Activated T-cell treated with anti-CD3 and anti-CD28 coated beads, Interleukin-2, amount 50 U/mL, for 72 hours (primary cell): ENCODE results near the gene PPM1F. TPM values are rescaled to one million over a fixed set of nuclear protein-coding genes. Genes with fewer than 3 reads are reported as not detected.

ENCODE experiments used
- ATAC-seq, 2 donors: fragments of 150-1000 bp; cut with Tn5 transposase; replicated peaks in 1 of 2; 2 replicates each; pipeline ENCODE4 v1.10.0; 2021; ENCODE audit warnings: moderate library complexity in 2 of 2, mild to moderate bottlenecking in 1 of 2
- DNase-seq, 2 donors: peaks; one replicate each; pipeline ENCODE4 v3.0.0; 2021 to 2022; ENCODE audit warnings: mixed read lengths in 1 of 2
- H3K27ac Mint-ChIP-seq: one replicate; pipeline ENCODE4 v1.8.0; 2022; ENCODE audit warnings: mild to moderate bottlenecking, moderate library complexity, mixed read lengths
- H3K27me3 Mint-ChIP-seq: one replicate; pipeline ENCODE4 v1.8.0; 2022; ENCODE audit warnings: low read depth, mixed read lengths
- H3K36me3 Mint-ChIP-seq, 2 donors: one replicate each; pipeline ENCODE4 v1.8.0; 2022; ENCODE audit warnings: mixed read lengths in 2 of 2, mild to moderate bottlenecking in 1 of 2; ENCODE audit not compliant: insufficient read depth in 2 of 2
- H3K4me1 Mint-ChIP-seq: one replicate; pipeline ENCODE4 v1.8.0; 2022; ENCODE audit warnings: low read depth, mixed read lengths
- H3K4me3 Mint-ChIP-seq, 2 donors: one replicate each; pipeline ENCODE4 v1.8.0; 2022; ENCODE audit warnings: mild to moderate bottlenecking in 2 of 2, mixed read lengths in 2 of 2, moderate library complexity in 2 of 2
- H3K9me3 Mint-ChIP-seq, 2 donors: one replicate each; pipeline ENCODE4 v1.8.0; 2022; ENCODE audit warnings: mixed read lengths in 2 of 2
- total RNA-seq, 2 donors: library from RNA; stranded (reverse); gene quantifications; one replicate each; pipeline ENCODE4 v1.2.3, GENCODE V29; 2022

The PPM1F gene
- total RNA-seq, 2 donors from 2014 or later: 13.0 to 21.8 TPM

- DNase-seq: no peak
- no peak for ATAC-seq
- H3K4me3 Mint-ChIP-seq: no peak overlapping the region
- H3K27me3 Mint-ChIP-seq: peaks cover 10% of the 10 kb centered on the region
- peaks cover 19% of the 10 kb centered on the region for H3K4me1 Mint-ChIP-seq
- H3K9me3 Mint-ChIP-seq: no peaks in the 10 kb centered on the region
- no peaks in the 10 kb centered on the region for H3K36me3 Mint-ChIP-seq
- no peak overlapping the region for H3K27ac Mint-ChIP-seq
Measured at GRCh38 chr22:21985214-21985613, 32.6 kb upstream of the PPM1F start.

DNA sequence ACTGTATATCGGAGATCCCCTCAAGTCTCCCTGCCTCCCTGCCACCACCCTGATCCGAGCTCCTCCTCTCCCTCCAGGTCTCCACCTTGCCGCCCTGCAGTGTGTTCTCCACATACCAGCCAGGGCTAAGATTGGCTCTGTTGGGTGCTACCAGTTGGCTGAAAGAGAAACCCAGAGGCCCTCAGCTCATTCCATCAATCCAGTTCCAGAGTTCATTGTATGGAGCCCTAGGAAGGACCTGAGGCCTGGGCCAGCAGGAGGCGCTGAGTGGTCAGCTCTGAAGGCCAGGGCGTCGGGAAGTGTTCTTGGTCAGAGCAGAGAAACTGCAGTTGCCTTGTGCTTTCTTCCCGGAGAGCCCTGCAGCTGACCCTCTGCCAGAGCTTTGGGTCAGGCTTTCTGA lies 32.1 kb upstream of the PPM1F start:
- no peaks in the 10 kb centered on the region for H3K36me3 Mint-ChIP-seq
- no peaks in the 10 kb centered on the region for H3K9me3 Mint-ChIP-seq
- H3K27me3 Mint-ChIP-seq: peaks cover 10% of the 10 kb centered on the region
- H3K4me3 Mint-ChIP-seq: peak overlapping the region; percentile 13 to 19
- ATAC-seq: no peak
- no peak overlapping the region for H3K27ac Mint-ChIP-seq
- H3K4me1 Mint-ChIP-seq: peaks cover 23% of the 10 kb centered on the region
- no peak for DNase-seq

- Mint-ChIP-seq H3K27me3 (no peaks in the 10 kb centered on the region), H3K4me1 (peaks cover 35% of the 10 kb centered on the region), H3K9me3 (no peaks in the 10 kb centered on the region), H3K4me3 (peak within 1 kb of the TSS; percentile 91), H3K36me3 (no peaks in the 10 kb centered on the region), H3K27ac (peak within 1 kb of the TSS; percentile 76)
- DNase-seq (peak; percentile 87 to 88), ATAC-seq (peak; percentile 97)
Measured at GRCh38 chr22:21982338-21982965, 29.8 kb upstream of the PPM1F start, which contains the start of gene TOP3B. TSS of gene TOP3B (minus strand) at chr22:21982787. CDS start at chr22:21975709, 7,078 bp downstream.

GRCh38 chr22:21981874-21982273 lies 29.2 kb upstream of the PPM1F start:
- Mint-ChIP-seq H3K4me1 (peaks cover 37% of the 10 kb centered on the region), H3K4me3 (peak overlapping the region; percentile 91), H3K36me3 (no peaks in the 10 kb centered on the region), H3K27me3 (no peaks in the 10 kb centered on the region), H3K27ac (peak overlapping the region; percentile 76), H3K9me3 (no peaks in the 10 kb centered on the region)
- no peak for ATAC-seq
- DNase-seq: no peak

- no peaks in the 10 kb centered on the region for H3K36me3 Mint-ChIP-seq
- H3K27me3 Mint-ChIP-seq: no peaks in the 10 kb centered on the region
- DNase-seq: no peak
- peak overlapping the region in 1 of 2 donors; percentile 20 for H3K4me3 Mint-ChIP-seq
- peaks cover 44% of the 10 kb centered on the region for H3K4me1 Mint-ChIP-seq
- peak overlapping the region; percentile 76 for H3K27ac Mint-ChIP-seq
- ATAC-seq: no peak
- no peaks in the 10 kb centered on the region for H3K9me3 Mint-ChIP-seq
Measured at GRCh38 chr22:21980547-21980946, 27.9 kb upstream of the PPM1F start.

DNA sequence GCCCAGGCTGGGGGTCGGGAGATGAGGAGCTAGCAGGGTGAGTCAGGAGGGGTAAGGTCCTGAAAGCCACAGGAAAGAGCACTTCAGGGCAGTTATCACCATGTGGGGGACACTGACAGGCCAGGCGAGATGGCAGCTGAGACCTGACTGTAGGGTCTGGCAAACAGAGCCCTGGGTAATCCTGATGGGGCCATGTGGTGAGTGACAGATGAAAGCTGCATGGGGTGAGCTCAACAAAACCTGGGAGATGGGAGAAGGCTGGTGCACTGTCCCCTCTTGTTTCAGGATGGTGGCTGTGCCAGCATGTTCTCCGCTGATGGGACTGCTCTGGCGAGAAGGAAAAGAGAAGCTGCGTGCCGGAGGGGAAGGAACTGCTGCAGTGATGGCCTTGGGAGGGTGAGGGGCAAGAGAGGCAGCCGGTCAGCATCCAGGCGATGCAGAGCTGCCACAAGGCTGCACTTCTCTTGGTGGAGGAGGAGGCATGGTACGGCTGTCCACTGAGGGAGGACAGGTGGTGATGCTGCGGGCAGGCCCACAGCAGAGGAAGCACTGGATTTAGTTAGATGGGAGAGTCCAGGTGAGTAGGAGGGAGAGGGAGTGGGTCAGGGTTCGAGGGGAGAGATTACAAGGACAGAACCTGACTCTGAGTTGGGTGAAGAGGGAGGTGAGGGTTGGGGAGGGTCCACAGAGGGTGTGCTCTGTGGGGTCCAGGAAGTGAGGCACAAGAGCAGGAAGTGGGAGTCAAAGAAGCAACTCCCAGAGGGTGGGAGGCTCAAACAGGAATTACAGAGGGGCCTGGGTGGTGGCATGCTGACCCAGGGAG lies 26.1 kb upstream of the PPM1F start:
- Mint-ChIP-seq H3K4me3 (no peak overlapping the region), H3K4me1 (peaks cover 44% of the 10 kb centered on the region)
- no peak for ATAC-seq

GRCh38 chr22:21977814-21978213 lies 25.2 kb upstream of the PPM1F start:
- no peak overlapping the region for H3K27ac Mint-ChIP-seq
- no peaks in the 10 kb centered on the region for H3K27me3 Mint-ChIP-seq
- peaks cover 0 to 2% of the 10 kb centered on the region in 2 donors for H3K36me3 Mint-ChIP-seq
- ATAC-seq: no peak
- H3K9me3 Mint-ChIP-seq: no peaks in the 10 kb centered on the region
- DNase-seq: no peak
- no peak overlapping the region for H3K4me3 Mint-ChIP-seq
- peaks cover 44% of the 10 kb centered on the region for H3K4me1 Mint-ChIP-seq

More for the DNA sequence above, 26.1 kb upstream of the PPM1F start:
- DNase-seq: no peak
- Mint-ChIP-seq H3K36me3 (peaks cover 0 to 2% of the 10 kb centered on the region in 2 donors), H3K27ac (no peak overlapping the region), H3K9me3 (no peaks in the 10 kb centered on the region), H3K27me3 (no peaks in the 10 kb centered on the region)

GRCh38 chr22:21975854-21976345 lies 23.3 kb upstream of the PPM1F start:
- DNase-seq (no peak), ATAC-seq (no peak)
- H3K4me3 Mint-ChIP-seq: no peak overlapping the region
- H3K4me1 Mint-ChIP-seq: peaks cover 32% of the 10 kb centered on the region
- peaks cover 0 to 6% of the 10 kb centered on the region in 2 donors for H3K36me3 Mint-ChIP-seq
- H3K27ac Mint-ChIP-seq: no peak overlapping the region
- no peaks in the 10 kb centered on the region for H3K9me3 Mint-ChIP-seq
- no peaks in the 10 kb centered on the region for H3K27me3 Mint-ChIP-seq

DNA sequence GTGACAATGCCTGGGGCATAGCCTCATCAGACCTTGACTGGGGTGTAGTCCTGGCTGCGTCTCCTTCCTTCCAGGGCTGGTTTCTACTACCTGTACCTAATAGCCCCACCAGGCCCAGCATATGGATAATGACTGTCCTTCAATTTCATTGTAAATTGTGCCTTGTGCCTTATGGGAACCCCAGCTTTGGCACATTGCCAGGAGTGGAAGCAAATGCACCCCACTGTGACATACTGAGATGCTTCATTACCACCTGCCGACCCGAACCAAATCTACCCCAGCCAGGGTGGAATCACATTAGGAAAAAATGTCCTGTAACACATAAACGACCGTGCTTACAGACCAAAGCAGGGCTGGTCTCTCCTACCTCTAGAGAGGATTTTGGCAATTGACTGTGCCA lies 22.6 kb upstream of the PPM1F start:
- H3K27ac Mint-ChIP-seq: no peak overlapping the region
- H3K4me3 Mint-ChIP-seq: no peak overlapping the region
- no peaks in the 10 kb centered on the region for H3K27me3 Mint-ChIP-seq
- H3K36me3 Mint-ChIP-seq: peaks cover 2 to 7% of the 10 kb centered on the region in 2 donors
- peaks cover 26% of the 10 kb centered on the region for H3K4me1 Mint-ChIP-seq
- ATAC-seq (no peak), DNase-seq (no peak)
- no peaks in the 10 kb centered on the region for H3K9me3 Mint-ChIP-seq

DNA sequence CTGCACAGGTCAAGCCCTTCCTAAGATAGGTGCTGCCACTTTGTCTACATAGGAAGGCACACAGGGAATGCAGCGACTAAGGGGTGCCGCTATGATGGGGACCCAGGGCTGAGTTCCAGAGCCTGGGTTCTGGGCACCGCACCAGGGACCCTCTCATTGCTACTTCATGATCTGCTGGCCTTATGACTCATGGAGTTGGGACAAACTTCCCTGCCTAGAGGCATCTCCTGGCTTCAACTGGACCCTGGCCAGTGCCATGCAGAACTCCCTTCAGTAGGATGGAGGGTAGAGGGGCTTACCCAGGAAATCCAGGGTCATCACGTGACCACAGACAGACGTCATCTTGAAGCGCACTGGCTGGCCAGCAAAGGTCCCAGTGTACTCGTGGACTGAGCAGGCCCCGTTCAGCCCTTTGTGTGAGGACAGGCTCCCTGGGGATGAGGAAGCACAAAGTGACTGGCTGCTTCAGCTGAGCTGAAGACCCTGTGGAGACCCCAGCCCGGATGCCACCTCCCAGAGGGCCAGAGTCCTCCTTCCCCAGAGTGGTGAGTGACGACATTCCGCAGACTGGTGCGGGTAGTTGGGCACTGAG lies 21.5 kb upstream of the PPM1F start:
- no peak overlapping the region for H3K4me3 Mint-ChIP-seq
- H3K9me3 Mint-ChIP-seq: no peaks in the 10 kb centered on the region
- H3K4me1 Mint-ChIP-seq: peaks cover 20% of the 10 kb centered on the region
- no peak for DNase-seq
- H3K27me3 Mint-ChIP-seq: no peaks in the 10 kb centered on the region
- H3K36me3 Mint-ChIP-seq: peaks cover 2 to 7% of the 10 kb centered on the region in 2 donors
- H3K27ac Mint-ChIP-seq: no peak overlapping the region
- ATAC-seq: no peak

- H3K4me1 Mint-ChIP-seq: peaks cover 9% of the 10 kb centered on the region
- no peak overlapping the region for H3K4me3 Mint-ChIP-seq
- ATAC-seq (no peak), DNase-seq (no peak)
- no peak overlapping the region for H3K27ac Mint-ChIP-seq
- no peaks in the 10 kb centered on the region for H3K27me3 Mint-ChIP-seq
- no peaks in the 10 kb centered on the region for H3K9me3 Mint-ChIP-seq
- H3K36me3 Mint-ChIP-seq: peaks cover 2 to 14% of the 10 kb centered on the region in 2 donors
Measured at GRCh38 chr22:21972806-21973205, 20.2 kb upstream of the PPM1F start.

DNA sequence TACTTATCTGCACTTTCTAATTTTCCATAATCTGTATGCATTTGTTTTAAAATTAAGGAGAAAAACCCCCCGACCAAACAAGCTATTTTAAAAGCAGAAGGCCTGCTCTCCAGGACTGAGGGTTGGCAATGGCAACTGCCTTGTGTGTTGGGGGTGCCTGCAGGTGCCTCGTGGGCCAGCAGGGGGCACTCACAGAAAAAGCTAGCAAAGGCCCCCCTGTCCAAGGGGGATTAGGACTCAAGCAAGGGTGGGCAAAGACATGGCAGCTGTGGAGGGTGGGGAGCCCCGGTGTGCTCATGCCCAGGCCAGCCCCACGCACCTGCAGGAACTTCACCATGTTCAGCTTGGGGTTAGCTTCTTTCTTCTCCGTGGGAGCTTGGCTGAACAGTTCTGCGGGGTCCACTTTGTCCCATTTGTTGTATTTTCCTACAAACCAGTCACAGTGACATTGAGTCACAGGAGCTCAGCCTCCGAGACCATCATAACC lies 19.7 kb upstream of the PPM1F start:
- Mint-ChIP-seq H3K27me3 (no peaks in the 10 kb centered on the region), H3K4me3 (no peak overlapping the region), H3K27ac (no peak overlapping the region), H3K36me3 (peaks cover 2 to 15% of the 10 kb centered on the region in 2 donors), H3K4me1 (peaks cover 9% of the 10 kb centered on the region), H3K9me3 (no peaks in the 10 kb centered on the region)
- ATAC-seq (peak; percentile 60), DNase-seq (peak; percentile 50 to 63)

DNA sequence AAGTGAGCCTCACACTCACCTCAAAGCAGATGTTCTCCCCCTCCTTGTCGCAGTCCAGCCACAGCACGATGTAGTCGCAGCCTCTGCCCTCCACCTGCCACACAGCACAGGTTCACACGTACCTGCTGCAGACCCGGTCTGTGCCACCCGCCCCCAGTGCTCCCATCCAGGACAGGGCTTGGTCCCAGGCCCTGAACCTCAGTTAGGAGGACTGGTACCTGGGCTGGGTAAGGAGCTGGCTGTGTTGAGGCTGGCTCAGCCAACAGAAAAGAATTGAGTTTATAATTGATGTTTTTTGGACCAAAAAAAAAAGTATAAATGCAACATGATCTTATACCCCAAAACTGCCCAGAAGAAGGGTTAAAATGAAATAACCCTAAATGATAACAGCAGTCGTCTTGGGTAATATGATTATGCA lies 19.2 kb upstream of the PPM1F start:
- H3K27me3 Mint-ChIP-seq: no peaks in the 10 kb centered on the region
- no peak overlapping the region for H3K27ac Mint-ChIP-seq
- peaks cover 7% of the 10 kb centered on the region for H3K4me1 Mint-ChIP-seq
- ATAC-seq (no peak), DNase-seq (no peak)
- no peak overlapping the region for H3K4me3 Mint-ChIP-seq
- no peaks in the 10 kb centered on the region for H3K9me3 Mint-ChIP-seq
- peaks cover 2 to 18% of the 10 kb centered on the region in 2 donors for H3K36me3 Mint-ChIP-seq
